WERI-Rb-1 (cell line): Measurements from ENCODE around the gene TAF3.
"Not testable (repeated sequence)": the region's sequence is repeated elsewhere in the genome, so short reads cannot be mapped to it uniquely, and the experiment has no call there.

Source experiments
- DNase-seq: peaks from one replicate; pipeline ENCODE4 v3.0.0-alpha.2; 2020
- H3K27ac ChIP-seq: fragments of 250-450 bp; sonication (Bioruptor Pico); 2 replicates; pipeline ENCODE4 v1.5.1; 2020; ENCODE audit warnings: mild to moderate bottlenecking, moderate library complexity
- H3K27me3 ChIP-seq: fragments of 250-450 bp; sonication (Bioruptor Pico); 2 replicates; pipeline ENCODE4 v1.5.1; 2021; ENCODE audit warnings: mild to moderate bottlenecking, low read depth, moderate library complexity; ENCODE audit not compliant: insufficient read depth, severe bottlenecking
- H3K36me3 ChIP-seq: fragments of 250-450 bp; sonication (Bioruptor Pico); 2 replicates; pipeline ENCODE4 v1.5.1; 2020; ENCODE audit warnings: mild to moderate bottlenecking, moderate library complexity
- H3K4me3 ChIP-seq: 2 replicates; pipeline ENCODE4 v1.5.1; 2011; ENCODE audit warnings: low read depth, mild to moderate bottlenecking, control low read depth, low read length
- H3K9me3 ChIP-seq: fragments of 250-450 bp; sonication (Bioruptor Pico); 2 replicates; pipeline ENCODE4 v1.5.1; 2021; ENCODE audit warnings: mild to moderate bottlenecking, moderate library complexity; ENCODE audit not compliant: severe bottlenecking
- CTCF ChIP-seq: IDR thresholded peaks from 2 replicates; pipeline ENCODE4 v1.5.1; 2011; ENCODE audit warnings: low read depth, mild to moderate bottlenecking, control low read depth, inconsistent platforms, low read length

Gene TAF3

DNA sequence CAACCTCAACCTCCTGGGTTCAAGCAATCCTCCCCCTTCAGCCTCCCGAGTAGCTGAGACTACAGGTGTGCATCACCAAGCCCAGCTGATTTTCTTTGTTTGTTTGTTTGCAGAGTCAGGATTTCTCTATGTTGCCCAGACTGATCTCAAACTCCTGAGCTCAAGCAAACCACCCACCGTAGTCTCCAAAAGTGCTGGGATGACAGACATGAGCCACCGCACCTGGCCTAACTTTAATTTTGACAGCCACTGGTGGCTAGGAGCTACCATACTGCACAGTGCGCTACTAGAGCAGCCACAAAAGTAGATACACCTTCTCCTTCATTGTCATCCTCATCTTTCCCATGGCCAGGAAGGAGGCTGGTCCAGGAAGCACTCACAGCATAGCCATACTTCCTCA lies 205.0 kb downstream of the TAF3 start:
- peaks cover 2% of the 10 kb centered on the region for H3K27me3 ChIP-seq
- no peak for TF ChIP-seq CTCF
- no peaks in the 10 kb centered on the region for H3K9me3 ChIP-seq
- no peaks in the 10 kb centered on the region for H3K36me3 ChIP-seq
- DNase-seq: no peak
- H3K4me3 ChIP-seq: no peak overlapping the region
- no peak overlapping the region for H3K27ac ChIP-seq

DNA sequence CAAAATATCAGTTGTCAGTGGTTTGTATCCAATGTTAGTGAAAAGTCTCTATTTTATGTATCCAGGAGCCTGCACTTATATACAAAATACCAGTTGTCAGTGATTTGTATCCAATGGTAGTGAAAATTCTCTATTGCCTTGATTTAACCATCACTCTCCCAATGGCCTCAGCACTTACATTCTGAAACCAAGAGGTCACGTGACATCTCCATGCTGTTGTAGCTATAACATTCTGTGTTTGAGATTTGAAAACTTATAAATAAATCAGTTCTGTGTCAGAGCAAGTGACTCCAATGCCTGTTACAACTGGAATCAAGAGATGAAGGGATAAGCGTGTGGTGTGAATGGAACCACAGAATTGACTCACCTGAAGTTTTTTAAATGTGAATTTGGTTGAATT lies 205.5 kb downstream of the TAF3 start:
- no peak overlapping the region for H3K4me3 ChIP-seq
- no peak for DNase-seq
- H3K36me3 ChIP-seq: no peaks in the 10 kb centered on the region
- TF ChIP-seq CTCF: no peak
- H3K9me3 ChIP-seq: no peaks in the 10 kb centered on the region
- H3K27me3 ChIP-seq: peaks cover 2% of the 10 kb centered on the region
- no peak overlapping the region for H3K27ac ChIP-seq

DNA sequence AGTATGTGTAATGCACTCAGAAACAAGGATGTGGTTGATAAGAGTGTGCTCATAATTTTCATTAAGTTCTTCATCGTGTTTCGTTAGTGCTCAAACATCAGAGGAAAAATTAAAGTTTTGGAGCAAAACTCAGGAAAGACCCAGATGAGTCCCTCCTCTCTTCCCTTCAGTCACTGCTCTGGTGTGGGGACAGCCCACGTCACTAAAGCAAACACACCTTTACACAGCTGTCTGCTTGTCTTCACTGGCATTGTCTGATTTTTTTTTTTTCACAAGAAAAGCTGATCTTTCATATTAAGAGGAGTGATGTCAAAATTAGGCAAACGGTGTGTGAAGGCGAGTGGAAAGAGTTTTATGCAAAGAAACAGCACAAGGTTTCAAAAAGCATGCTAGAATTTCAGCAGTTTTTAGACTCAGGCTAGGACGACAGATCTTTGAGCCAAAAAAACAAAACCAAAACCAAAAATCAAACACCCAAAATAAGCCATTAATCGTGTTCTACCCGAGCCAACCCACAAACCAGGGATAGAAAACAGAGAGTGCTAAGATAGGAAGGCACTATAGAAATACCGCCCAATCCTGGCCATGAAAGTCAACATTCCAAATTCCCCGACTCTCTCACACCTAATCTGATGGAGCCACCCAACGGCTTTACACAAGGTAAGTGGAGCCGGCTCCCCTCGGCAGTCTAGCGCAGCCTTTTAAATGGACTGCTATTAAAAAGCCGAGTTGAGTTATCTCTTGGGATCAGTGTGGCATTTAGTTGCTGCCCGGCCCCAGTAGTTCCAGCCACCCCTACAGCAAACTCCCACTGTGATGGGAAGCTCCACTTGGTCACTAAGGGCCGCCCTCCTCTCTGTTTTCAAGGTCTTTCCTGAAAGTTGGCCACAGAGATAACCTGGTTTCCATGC lies 208.3 kb downstream of the TAF3 start:
- Histone ChIP-seq H3K4me3 (no peak overlapping the region), H3K27me3 (peaks cover 7% of the 10 kb centered on the region), H3K9me3 (no peaks in the 10 kb centered on the region), H3K27ac (no peak overlapping the region), H3K36me3 (no peaks in the 10 kb centered on the region)
- DNase-seq: no peak
- TF ChIP-seq CTCF: no peak

DNA sequence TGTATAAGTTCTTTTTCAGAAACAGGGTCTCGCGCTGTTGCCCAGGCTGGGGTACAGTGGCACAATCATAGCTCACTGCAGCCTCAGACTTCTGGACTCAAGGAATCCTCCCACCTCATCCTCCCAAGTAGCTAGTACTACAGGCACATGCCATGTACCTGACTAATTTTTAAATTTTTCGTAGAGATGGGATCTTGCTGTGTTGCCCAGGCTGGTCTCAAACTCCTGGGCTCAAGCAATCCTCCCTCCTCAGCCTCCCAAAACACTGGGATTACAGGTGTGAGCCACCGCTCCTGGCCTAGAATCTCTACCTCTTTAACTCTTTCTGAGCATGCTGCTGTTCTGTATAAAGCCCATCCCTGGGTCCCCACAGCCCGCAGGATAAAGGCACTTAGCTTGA lies 212.9 kb downstream of the TAF3 start:
- peaks cover 18% of the 10 kb centered on the region for H3K27me3 ChIP-seq
- DNase-seq: not testable (repeated sequence)

DNA sequence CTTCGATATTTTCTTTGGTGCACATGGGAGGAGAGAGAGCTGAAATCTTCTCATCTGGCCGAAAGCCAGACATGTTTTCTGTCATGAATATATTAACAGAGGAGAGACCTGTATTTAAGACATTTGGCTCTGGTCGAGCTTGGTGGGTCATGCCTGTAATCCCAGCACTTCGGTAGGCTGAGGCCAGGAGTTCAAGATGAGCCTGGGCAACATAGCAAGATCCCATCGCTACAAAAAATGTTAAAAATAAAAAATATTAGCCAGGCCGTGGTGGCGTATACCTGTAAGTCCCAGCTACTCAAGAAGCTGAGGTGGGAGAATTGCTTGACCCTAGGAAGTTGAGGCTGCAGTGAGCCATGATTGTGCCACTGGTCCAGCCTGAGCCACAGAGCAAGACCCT lies 214.3 kb downstream of the TAF3 start:
- no peak for TF ChIP-seq CTCF
- Histone ChIP-seq H3K27ac (no peak overlapping the region), H3K36me3 (no peaks in the 10 kb centered on the region), H3K9me3 (no peaks in the 10 kb centered on the region), H3K27me3 (peaks cover 22% of the 10 kb centered on the region), H3K4me3 (no peak overlapping the region)
- DNase-seq: no peak

More for the DNA sequence above, 212.9 kb downstream of the TAF3 start:
- H3K9me3 ChIP-seq, H3K4me3 ChIP-seq, H3K27ac ChIP-seq, H3K36me3 ChIP-seq: not testable (repeated sequence)

- no peak overlapping the region for H3K27ac ChIP-seq
- no peaks in the 10 kb centered on the region for H3K36me3 ChIP-seq
- H3K4me3 ChIP-seq: no peak overlapping the region
- H3K9me3 ChIP-seq: no peaks in the 10 kb centered on the region
- no peak for TF ChIP-seq CTCF
- no peak for DNase-seq
- peaks cover 31% of the 10 kb centered on the region for H3K27me3 ChIP-seq
These were observed 215.6 kb downstream of the TAF3 start for GRCh38 chr10:8033812-8034465.
